Caco-2 (cell line): Measurements from ENCODE around the gene WDR86. TPM values are rescaled to one million over a fixed set of nuclear protein-coding genes. Genes with fewer than 3 reads are reported as not detected.

ENCODE experiments used
- BruUV-seq: library from RNA; stranded (reverse); fragments of 400-500 nt; replicated peaks from 2 replicates; lab custom pipeline; 2021; lab: Mats Ljungman, UMichigan
- CTCF ChIA-PET: fragments of 300-600 bp; sonication (Branson Sonifier 250); formaldehyde crosslinking; loops from one replicate; lab custom pipeline; 2022; ENCODE audit warnings: antibody characterized with exemption; lab: Charles Lee
- POLR2A ChIA-PET: fragments of 300-600 bp; sonication (Branson Sonifier 250); formaldehyde crosslinking; loops from one replicate; lab custom pipeline; 2022; ENCODE audit warnings: antibody characterized with exemption; lab: Charles Lee
- DNase-seq, 2 experiments: peaks; one replicate each; pipeline versions ENCODE4 v3.0.0 to v3.0.0-alpha.2; 2020 to 2022
- H3K27me3 ChIP-seq: replicated peaks from 2 replicates; pipeline ENCODE4 v1.6.0; 2011; ENCODE audit warnings: low read length; ENCODE audit not compliant: control insufficient read depth, insufficient read depth
- H3K36me3 ChIP-seq: 2 replicates; pipeline ENCODE4 v1.5.1; 2011; ENCODE audit warnings: low read length; ENCODE audit not compliant: control insufficient read depth, insufficient read depth
- H3K4me1 ChIP-seq: fragments of 250-450 bp; sonication (Bioruptor Pico); 2 replicates; pipeline ENCODE4 v1.5.1; 2020; ENCODE audit warnings: mild to moderate bottlenecking
- H3K4me3 ChIP-seq: 2 replicates; pipeline ENCODE4 v1.5.1; 2011; ENCODE audit warnings: low read depth, mild to moderate bottlenecking, control low read depth, low read length
- H3K9me3 ChIP-seq: fragments of 250-450 bp; sonication (Bioruptor Pico); 2 replicates; pipeline ENCODE4 v1.5.1; 2020; ENCODE audit warnings: mild to moderate bottlenecking, moderate library complexity
- H3K27ac Mint-ChIP-seq: one replicate; pipeline ENCODE4 v1.8.0; 2022; ENCODE audit warnings: mixed read lengths; ENCODE audit not compliant: unreplicated experiment
- H3K27me3 Mint-ChIP-seq: one replicate; pipeline ENCODE4 v1.8.0; 2022; ENCODE audit warnings: mixed read lengths; ENCODE audit not compliant: insufficient read depth, unreplicated experiment
- H3K36me3 Mint-ChIP-seq: one replicate; pipeline ENCODE4 v1.8.0; 2022; ENCODE audit warnings: mild to moderate bottlenecking, mixed read lengths; ENCODE audit not compliant: insufficient read depth, unreplicated experiment
- H3K4me1 Mint-ChIP-seq: one replicate; pipeline ENCODE4 v1.8.0; 2022; ENCODE audit warnings: low read depth, mixed read lengths; ENCODE audit not compliant: unreplicated experiment
- H3K4me3 Mint-ChIP-seq: one replicate; pipeline ENCODE4 v1.8.0; 2022; ENCODE audit warnings: mild to moderate bottlenecking, moderate library complexity, mixed read lengths; ENCODE audit not compliant: unreplicated experiment
- H3K9me3 Mint-ChIP-seq: one replicate; pipeline ENCODE4 v1.8.0; 2022; ENCODE audit warnings: mixed read lengths; ENCODE audit not compliant: unreplicated experiment
- CTCF ChIP-seq, 2 experiments: fragments of 200-600 bp in 1 of 2; IDR thresholded peaks; 1 replicate in 1 of 2; 2 replicates in 1 of 2; pipeline versions ENCODE4 v1.5.1 to v1.8.0; 2011 to 2022; ENCODE audit warnings: antibody characterized with exemption in 1 of 2, control low read depth in 1 of 2, inconsistent platforms in 1 of 2, low read depth in 1 of 2, low read length in 1 of 2, mild to moderate bottlenecking in 1 of 2, moderate library complexity in 1 of 2; ENCODE audit not compliant: insufficient read depth in 1 of 2, severe bottlenecking in 1 of 2, unreplicated experiment in 1 of 2
- intact Hi-C: fragments of 100-400 bp; cut with micrococcal nuclease; formaldehyde crosslinking; loops from one replicate; pipeline ENCODE4 v1.10.0; 2022; ENCODE audit not compliant: unreplicated experiment
- total RNA-seq: library from RNA; stranded (reverse); gene quantifications from 2 replicates; pipeline ENCODE4 v1.2.3, GENCODE V29; 2022

Gene WDR86
- total RNA-seq, 1 experiment from 2014 or later: 0.52 TPM

- ChIA-PET POLR2A (no interaction called here), CTCF (no interaction called here)
- H3K4me1 Mint-ChIP-seq: peaks cover 35% of the 10 kb centered on the region
- no peaks in the 10 kb centered on the region for H3K27me3 Mint-ChIP-seq
- H3K4me3 Mint-ChIP-seq: no peak overlapping the region
- H3K27me3 ChIP-seq: no peaks in the 10 kb centered on the region
- TF ChIP-seq CTCF (IDR thresholded peaks at IDR 0.05; ENCODE audit: insufficient read depth in 1 of 2, low read depth in 1 of 2, low read length in 1 of 2, severe bottlenecking in 1 of 2, unreplicated experiment in 1 of 2): no peak
- H3K4me3 ChIP-seq: no peak overlapping the region
- no peaks in the 10 kb centered on the region for H3K36me3 ChIP-seq
- no peak for DNase-seq
- no peak overlapping the region for H3K27ac Mint-ChIP-seq
- no TSS peak for BruUV-seq
- H3K36me3 Mint-ChIP-seq: no peaks in the 10 kb centered on the region
- H3K9me3 ChIP-seq: peaks cover 9% of the 10 kb centered on the region
- intact Hi-C loops: no loop called here
- peaks cover 10% of the 10 kb centered on the region for H3K9me3 Mint-ChIP-seq
- H3K4me1 ChIP-seq: peaks cover 33% of the 10 kb centered on the region
These were observed 17.3 kb upstream of the WDR86 start for GRCh38 chr7:151426904-151427704.

GRCh38 chr7:151426441-151426903 is 16.6 kb upstream of the WDR86 start:
- H3K4me3 ChIP-seq: no peak overlapping the region
- DNase-seq: no peak
- peaks cover 15% of the 10 kb centered on the region for H3K9me3 ChIP-seq
- intact Hi-C loops: no loop called here
- peaks cover 35% of the 10 kb centered on the region for H3K4me1 Mint-ChIP-seq
- CTCF ChIA-PET: no interaction called here
- no peaks in the 10 kb centered on the region for H3K27me3 Mint-ChIP-seq
- no peaks in the 10 kb centered on the region for H3K36me3 Mint-ChIP-seq
- H3K9me3 Mint-ChIP-seq: peaks cover 13% of the 10 kb centered on the region
- POLR2A ChIA-PET: no interaction called here
- H3K27me3 ChIP-seq: no peaks in the 10 kb centered on the region
- H3K4me1 ChIP-seq: peaks cover 33% of the 10 kb centered on the region
- TF ChIP-seq CTCF (IDR thresholded peaks at IDR 0.05; ENCODE audit: insufficient read depth in 1 of 2, low read depth in 1 of 2, low read length in 1 of 2, severe bottlenecking in 1 of 2, unreplicated experiment in 1 of 2): no peak
- no peaks in the 10 kb centered on the region for H3K36me3 ChIP-seq
- no peak overlapping the region for H3K4me3 Mint-ChIP-seq
- BruUV-seq: no TSS peak
- H3K27ac Mint-ChIP-seq: no peak overlapping the region

- H3K4me3 ChIP-seq: no peak overlapping the region
- H3K27me3 ChIP-seq: no peaks in the 10 kb centered on the region
- H3K4me1 ChIP-seq: peaks cover 33% of the 10 kb centered on the region
- no peaks in the 10 kb centered on the region for H3K36me3 ChIP-seq
- no peaks in the 10 kb centered on the region for H3K36me3 Mint-ChIP-seq
- DNase-seq: no peak
- POLR2A ChIA-PET: interaction anchor here (0.7 kb wide), 1 partner anchor 34 kb away, joined by 3 read pairs; no protein-coding TSS in a partner anchor
- peaks cover 17% of the 10 kb centered on the region for H3K9me3 ChIP-seq
- no TSS peak for BruUV-seq
- no peak overlapping the region for H3K27ac Mint-ChIP-seq
- H3K4me1 Mint-ChIP-seq: peaks cover 35% of the 10 kb centered on the region
- no peak overlapping the region for H3K4me3 Mint-ChIP-seq
- peaks cover 15% of the 10 kb centered on the region for H3K9me3 Mint-ChIP-seq
- CTCF ChIA-PET: interaction anchor here (1.1 kb wide), 1 partner anchor 34 kb away, joined by 3 read pairs; no protein-coding TSS in a partner anchor
- intact Hi-C loops: no loop called here
- H3K27me3 Mint-ChIP-seq: no peaks in the 10 kb centered on the region
- no peak for TF ChIP-seq CTCF (IDR thresholded peaks at IDR 0.05; ENCODE audit: insufficient read depth in 1 of 2, low read depth in 1 of 2, low read length in 1 of 2, severe bottlenecking in 1 of 2, unreplicated experiment in 1 of 2)
These were observed 16.0 kb upstream of the WDR86 start for GRCh38 chr7:151425670-151426440.
